ENCODE measurements around the gene ITGB5. TPM values are rescaled to one million over a fixed set of nuclear protein-coding genes. Genes with fewer than 3 reads are reported as not detected.
"Not testable (repeated sequence)": the region's sequence is repeated elsewhere in the genome, so short reads cannot be mapped to it uniquely, and the experiment has no call there.

The ITGB5 gene
- total RNA-seq, 2 experiments from 2014 or later: 0.18 to 1.2 TPM

GRCh38 chr3:124786511-124787241, 100.5 kb downstream of the ITGB5 start:
- Mint-ChIP-seq H3K27ac (no peak overlapping the region), H3K4me3 (no peak overlapping the region), H3K36me3 (no peaks in the 10 kb centered on the region), H3K27me3 (peaks cover 6% of the 10 kb centered on the region), H3K9me3 (ENCODE audit: low read depth) (no peaks in the 10 kb centered on the region), H3K4me1 (peaks cover 10% of the 10 kb centered on the region)
- ATAC-seq (no peak), DNase-seq (no peak)
- CTCF ChIA-PET: interaction anchor here (1.1 to 4.2 kb wide), 3 partner anchors 25 to 115 kb away, joined by 3 to 22 read pairs (median 17); no protein-coding TSS in a partner anchor

- no peaks in the 10 kb centered on the region for H3K36me3 Mint-ChIP-seq
- CTCF ChIA-PET: interaction anchor here (1.1 to 4.2 kb wide), 3 partner anchors 24 to 116 kb away, joined by 3 to 22 read pairs (median 17); no protein-coding TSS in a partner anchor
- ATAC-seq: no peak
These were observed 101.2 kb downstream of the ITGB5 start for GRCh38 chr3:124785973-124786372.

GRCh38 chr3:124784686-124785382, 102.3 kb downstream of the ITGB5 start:
- no peak for ATAC-seq
- Mint-ChIP-seq H3K27ac (no peak overlapping the region), H3K4me1 (peaks cover 9% of the 10 kb centered on the region), H3K36me3 (no peaks in the 10 kb centered on the region), H3K27me3 (peaks cover 8% of the 10 kb centered on the region), H3K9me3 (ENCODE audit: low read depth) (no peaks in the 10 kb centered on the region), H3K4me3 (no peak overlapping the region)
- CTCF ChIA-PET: interaction anchor here (1.4 to 4.2 kb wide), 2 partner anchors 23 to 116 kb away, joined by 4 to 22 read pairs; no protein-coding TSS in a partner anchor
- no peak for DNase-seq

More at GRCh38 chr3:124785973-124786372, 101.2 kb downstream of the ITGB5 start:
- Mint-ChIP-seq H3K4me3 (no peak overlapping the region), H3K9me3 (ENCODE audit: low read depth) (no peaks in the 10 kb centered on the region), H3K27ac (no peak overlapping the region), H3K4me1 (peaks cover 6% of the 10 kb centered on the region), H3K27me3 (peaks cover 8% of the 10 kb centered on the region)
- DNase-seq: no peak

- no peaks in the 10 kb centered on the region for H3K9me3 Mint-ChIP-seq (ENCODE audit: low read depth)
- DNase-seq: no peak
- H3K27me3 Mint-ChIP-seq: peaks cover 8% of the 10 kb centered on the region
- peaks cover 9% of the 10 kb centered on the region for H3K4me1 Mint-ChIP-seq
- ATAC-seq: no peak
- CTCF ChIA-PET: interaction anchor here (1.4 kb wide), 1 partner anchor 118 kb away, joined by 4 read pairs; no protein-coding TSS in a partner anchor
- H3K4me3 Mint-ChIP-seq: no peak overlapping the region
- H3K27ac Mint-ChIP-seq: no peak overlapping the region
- H3K36me3 Mint-ChIP-seq: no peaks in the 10 kb centered on the region
These were observed 103.5 kb downstream of the ITGB5 start for GRCh38 chr3:124783696-124784095.

GRCh38 chr3:124782377-124782712, 104.8 kb downstream of the ITGB5 start:
- H3K4me1 Mint-ChIP-seq; DNase-seq; ATAC-seq; H3K36me3 Mint-ChIP-seq; CTCF ChIA-PET; H3K4me3 Mint-ChIP-seq; H3K27ac Mint-ChIP-seq; H3K9me3 Mint-ChIP-seq (ENCODE audit: low read depth): not testable (repeated sequence)
- H3K27me3 Mint-ChIP-seq: peaks cover 15% of the 10 kb centered on the region

- Mint-ChIP-seq H3K27ac (no peak overlapping the region), H3K9me3 (ENCODE audit: low read depth) (no peaks in the 10 kb centered on the region), H3K4me1 (peaks cover 9% of the 10 kb centered on the region), H3K36me3 (no peaks in the 10 kb centered on the region), H3K4me3 (no peak overlapping the region), H3K27me3 (peaks cover 15% of the 10 kb centered on the region)
- ATAC-seq (no peak), DNase-seq (no peak)
- CTCF ChIA-PET: interaction anchor here (1.2 kb wide), 1 partner anchor 21 kb away, joined by 3 read pairs; no protein-coding TSS in a partner anchor
These were observed 105.4 kb downstream of the ITGB5 start for GRCh38 chr3:124781476-124782376.

- peaks cover 15% of the 10 kb centered on the region for H3K27me3 Mint-ChIP-seq
- no peak overlapping the region for H3K27ac Mint-ChIP-seq
- DNase-seq (no peak), ATAC-seq (no peak)
- H3K36me3 Mint-ChIP-seq: no peaks in the 10 kb centered on the region
- no peaks in the 10 kb centered on the region for H3K9me3 Mint-ChIP-seq (ENCODE audit: low read depth)
- peaks cover 9% of the 10 kb centered on the region for H3K4me1 Mint-ChIP-seq
- CTCF ChIA-PET: interaction anchor here (1.2 kb wide), 1 partner anchor 20 kb away, joined by 3 read pairs; no protein-coding TSS in a partner anchor
- H3K4me3 Mint-ChIP-seq: no peak overlapping the region
These were observed 106.2 kb downstream of the ITGB5 start for GRCh38 chr3:124780761-124781475.

- DNase-seq (no peak), ATAC-seq (no peak)
- Mint-ChIP-seq H3K9me3 (ENCODE audit: low read depth) (no peaks in the 10 kb centered on the region), H3K27me3 (peaks cover 15% of the 10 kb centered on the region), H3K27ac (no peak overlapping the region), H3K4me3 (no peak overlapping the region), H3K4me1 (peaks cover 9% of the 10 kb centered on the region), H3K36me3 (no peaks in the 10 kb centered on the region)
- CTCF ChIA-PET: interaction anchor here (2.1 kb wide), 1 partner anchor 19 kb away, joined by 7 read pairs; no protein-coding TSS in a partner anchor
These were observed 106.8 kb downstream of the ITGB5 start for GRCh38 chr3:124780356-124780755.

GRCh38 chr3:124779751-124780191, 107.4 kb downstream of the ITGB5 start:
- ATAC-seq: no peak
- Mint-ChIP-seq H3K4me1 (peaks cover 9% of the 10 kb centered on the region), H3K9me3 (ENCODE audit: low read depth) (no peaks in the 10 kb centered on the region), H3K36me3 (no peaks in the 10 kb centered on the region), H3K27me3 (peaks cover 15% of the 10 kb centered on the region), H3K27ac (no peak overlapping the region), H3K4me3 (no peak overlapping the region)
- CTCF ChIA-PET: interaction anchor here (2.1 kb wide), 1 partner anchor 18 kb away, joined by 7 read pairs; no protein-coding TSS in a partner anchor
- no peak for DNase-seq

- H3K4me1 Mint-ChIP-seq: peaks cover 6% of the 10 kb centered on the region
These were observed 108.0 kb downstream of the ITGB5 start for GRCh38 chr3:124779116-124779515.

GRCh38 chr3:124777762-124778470, 109.2 kb downstream of the ITGB5 start:
- DNase-seq (no peak), ATAC-seq (no peak)
- CTCF ChIA-PET: interaction anchor here (0.5 to 2.1 kb wide), 5 partner anchors 17 to 805 kb away, joined by 3 to 7 read pairs (median 3); no protein-coding TSS in a partner anchor
- Mint-ChIP-seq H3K27me3 (peaks cover 19% of the 10 kb centered on the region), H3K4me3 (no peak overlapping the region), H3K9me3 (ENCODE audit: low read depth) (no peaks in the 10 kb centered on the region), H3K4me1 (peaks cover 6% of the 10 kb centered on the region), H3K27ac (no peak overlapping the region), H3K36me3 (no peaks in the 10 kb centered on the region)

More at GRCh38 chr3:124779116-124779515, 108.0 kb downstream of the ITGB5 start:
- ATAC-seq (no peak), DNase-seq (no peak)
- H3K36me3 Mint-ChIP-seq: no peaks in the 10 kb centered on the region
- peaks cover 16% of the 10 kb centered on the region for H3K27me3 Mint-ChIP-seq
- CTCF ChIA-PET: interaction anchor here (1.4 to 2.1 kb wide), 2 partner anchors 18 to 804 kb away, joined by 3 to 7 read pairs; no protein-coding TSS in a partner anchor
- H3K4me3 Mint-ChIP-seq: no peak overlapping the region
- no peaks in the 10 kb centered on the region for H3K9me3 Mint-ChIP-seq (ENCODE audit: low read depth)
- H3K27ac Mint-ChIP-seq: no peak overlapping the region

GRCh38 chr3:124776856-124777255, 110.3 kb downstream of the ITGB5 start:
- H3K4me1 Mint-ChIP-seq: peaks cover 6% of the 10 kb centered on the region
- peaks cover 22% of the 10 kb centered on the region for H3K27me3 Mint-ChIP-seq
- H3K4me3 Mint-ChIP-seq: no peak overlapping the region
- H3K36me3 Mint-ChIP-seq: no peaks in the 10 kb centered on the region
- CTCF ChIA-PET: interaction anchor here (1.2 to 1.3 kb wide), 2 partner anchors 16 to 124 kb away, joined by 3 to 4 read pairs; no protein-coding TSS in a partner anchor
- no peak for ATAC-seq
- DNase-seq: no peak
- no peak overlapping the region for H3K27ac Mint-ChIP-seq
- no peaks in the 10 kb centered on the region for H3K9me3 Mint-ChIP-seq (ENCODE audit: low read depth)
